Vagina (tissue), 2 donors: ENCODE results near the gene MMP2.

Experiments
- POLR2A ChIP-seq, 2 donors: fragments of 450-650 bp; IDR thresholded peaks; one replicate each; pipeline ENCODE4 v1.6.1; 2017; ENCODE audit warnings: antibody characterized with exemption in 2 of 2, mild to moderate bottlenecking in 2 of 2, moderate library complexity in 2 of 2
- POLR2AphosphoS5 ChIP-seq, 2 donors: sonication (generic); formaldehyde crosslinking; IDR thresholded peaks; one replicate each; pipeline ENCODE4 v1.9.0; 2017; ENCODE audit warnings: antibody characterized with exemption in 2 of 2, mild to moderate bottlenecking in 2 of 2, low read depth in 1 of 2; ENCODE audit not compliant: insufficient read depth in 1 of 2
- TF ChIP-seq, protein P1 (sequence below), 3 experiments: fragments of 450-650 bp in 2 of 3; fragments of 200-600 bp in 1 of 3; sonication (generic) in 1 of 3; IDR thresholded peaks; one replicate each; pipeline ENCODE4 v1.5.1; 2017 to 2019; ENCODE audit warnings: antibody characterized with exemption in 3 of 3, mild to moderate bottlenecking in 2 of 3, moderate library complexity in 2 of 3

DNA sequence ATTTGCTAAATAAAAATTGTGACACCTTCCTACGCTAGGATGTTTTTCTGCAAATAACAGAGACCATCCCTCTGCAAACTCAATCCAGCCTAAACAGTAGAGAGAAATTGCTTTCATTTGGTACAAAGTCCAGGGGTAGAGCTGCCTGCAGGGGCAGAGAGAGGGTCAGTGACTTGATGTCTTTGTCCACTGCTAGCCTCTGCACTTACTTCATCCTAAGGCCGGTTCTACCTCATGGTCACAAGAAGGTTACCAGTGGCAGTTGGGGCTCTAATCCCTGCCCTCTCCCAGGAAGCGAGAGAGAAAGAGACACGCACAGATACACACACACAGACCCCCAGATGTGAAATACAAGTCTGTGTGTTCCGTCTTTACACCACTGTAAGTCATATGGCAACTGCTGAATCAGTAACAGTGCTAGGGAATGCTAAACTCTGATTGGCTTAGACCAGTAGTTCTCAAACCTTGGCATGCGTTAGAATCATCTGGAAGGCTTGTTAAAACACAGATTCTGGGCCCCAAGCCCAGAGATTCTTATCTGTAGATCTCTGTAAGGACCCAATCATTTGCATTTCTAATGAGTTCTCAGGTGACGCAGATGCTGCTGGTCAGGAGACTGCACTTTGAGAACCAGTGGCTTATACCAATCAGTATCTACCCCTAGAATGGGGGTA is 16.8 kb downstream of the MMP2 start:
- TF ChIP-seq, protein P1, sequence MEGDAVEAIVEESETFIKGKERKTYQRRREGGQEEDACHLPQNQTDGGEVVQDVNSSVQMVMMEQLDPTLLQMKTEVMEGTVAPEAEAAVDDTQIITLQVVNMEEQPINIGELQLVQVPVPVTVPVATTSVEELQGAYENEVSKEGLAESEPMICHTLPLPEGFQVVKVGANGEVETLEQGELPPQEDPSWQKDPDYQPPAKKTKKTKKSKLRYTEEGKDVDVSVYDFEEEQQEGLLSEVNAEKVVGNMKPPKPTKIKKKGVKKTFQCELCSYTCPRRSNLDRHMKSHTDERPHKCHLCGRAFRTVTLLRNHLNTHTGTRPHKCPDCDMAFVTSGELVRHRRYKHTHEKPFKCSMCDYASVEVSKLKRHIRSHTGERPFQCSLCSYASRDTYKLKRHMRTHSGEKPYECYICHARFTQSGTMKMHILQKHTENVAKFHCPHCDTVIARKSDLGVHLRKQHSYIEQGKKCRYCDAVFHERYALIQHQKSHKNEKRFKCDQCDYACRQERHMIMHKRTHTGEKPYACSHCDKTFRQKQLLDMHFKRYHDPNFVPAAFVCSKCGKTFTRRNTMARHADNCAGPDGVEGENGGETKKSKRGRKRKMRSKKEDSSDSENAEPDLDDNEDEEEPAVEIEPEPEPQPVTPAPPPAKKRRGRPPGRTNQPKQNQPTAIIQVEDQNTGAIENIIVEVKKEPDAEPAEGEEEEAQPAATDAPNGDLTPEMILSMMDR (IDR thresholded peaks at IDR 0.05) = no peak
- no peak for TF ChIP-seq POLR2A (IDR thresholded peaks at IDR 0.05)
- peak in 1 of 2 donors; percentile 29 for TF ChIP-seq POLR2AphosphoS5 (IDR thresholded peaks at IDR 0.05; ENCODE audit: insufficient read depth in 1 of 2, low read depth in 1 of 2)
